Thoracic aorta (tissue), 2 donors: Measurements from ENCODE around the gene CELSR2. TPM values are rescaled to one million over a fixed set of nuclear protein-coding genes. Genes with fewer than 3 reads are reported as not detected.

Experiments used
- ATAC-seq: fragments of 150-250 bp; one replicate; pipeline ENCODE4 v1.8.0; 2017; ENCODE audit warnings: low read depth; ENCODE audit not compliant: insufficient number of reproducible peaks, low FRiP score
- DNase-seq: peaks from one replicate; pipeline ENCODE4 v3.0.0-alpha.2; 2020; ENCODE audit warnings: low spot score
- H3K27ac ChIP-seq, 2 donors: fragments of 200-600 bp; sonication (generic); 1 replicate in 1 of 2; 2 replicates in 1 of 2; pipeline ENCODE4 v1.5.1; 2016; ENCODE audit warnings: mild to moderate bottlenecking in 2 of 2, moderate library complexity in 2 of 2
- H3K27me3 ChIP-seq: fragments of 200-600 bp; sonication (generic); replicated peaks from 2 replicates; pipeline ENCODE4 v1.6.0; 2016; ENCODE audit warnings: mild to moderate bottlenecking; ENCODE audit not compliant: insufficient read depth
- H3K36me3 ChIP-seq: fragments of 200-600 bp; sonication (generic); one replicate; pipeline ENCODE4 v1.5.1; 2016
- H3K4me1 ChIP-seq, 2 donors: fragments of 200-600 bp; sonication (generic); 1 replicate in 1 of 2; 2 replicates in 1 of 2; pipeline versions ENCODE4 v1.5.1 to v1.6.0; 2016; ENCODE audit warnings: low read depth in 2 of 2, mild to moderate bottlenecking in 1 of 2; ENCODE audit not compliant: control insufficient read depth in 1 of 2
- H3K4me3 ChIP-seq: fragments of 200-600 bp; sonication (generic); 2 replicates; pipeline ENCODE4 v1.5.1; 2016; ENCODE audit warnings: mild to moderate bottlenecking
- H3K9me3 ChIP-seq: fragments of 200-600 bp; sonication (generic); 2 replicates; pipeline ENCODE4 v1.5.1; 2016
- CTCF ChIP-seq: fragments of 200-600 bp; sonication (generic); IDR thresholded peaks from one replicate; pipeline ENCODE4 v1.5.1; 2019; ENCODE audit warnings: antibody characterized with exemption
- total RNA-seq, 2 donors: library from RNA; depleted of rRNA; stranded (reverse); fragments of >200 nt; gene quantifications; one replicate each; pipeline versions ENCODE4 v1.1.0 to v1.2.3, GENCODE V29; 2016

The CELSR2 gene
- total RNA-seq, 2 donors from 2014 or later, result 4.0 to 10.0 TPM

DNA sequence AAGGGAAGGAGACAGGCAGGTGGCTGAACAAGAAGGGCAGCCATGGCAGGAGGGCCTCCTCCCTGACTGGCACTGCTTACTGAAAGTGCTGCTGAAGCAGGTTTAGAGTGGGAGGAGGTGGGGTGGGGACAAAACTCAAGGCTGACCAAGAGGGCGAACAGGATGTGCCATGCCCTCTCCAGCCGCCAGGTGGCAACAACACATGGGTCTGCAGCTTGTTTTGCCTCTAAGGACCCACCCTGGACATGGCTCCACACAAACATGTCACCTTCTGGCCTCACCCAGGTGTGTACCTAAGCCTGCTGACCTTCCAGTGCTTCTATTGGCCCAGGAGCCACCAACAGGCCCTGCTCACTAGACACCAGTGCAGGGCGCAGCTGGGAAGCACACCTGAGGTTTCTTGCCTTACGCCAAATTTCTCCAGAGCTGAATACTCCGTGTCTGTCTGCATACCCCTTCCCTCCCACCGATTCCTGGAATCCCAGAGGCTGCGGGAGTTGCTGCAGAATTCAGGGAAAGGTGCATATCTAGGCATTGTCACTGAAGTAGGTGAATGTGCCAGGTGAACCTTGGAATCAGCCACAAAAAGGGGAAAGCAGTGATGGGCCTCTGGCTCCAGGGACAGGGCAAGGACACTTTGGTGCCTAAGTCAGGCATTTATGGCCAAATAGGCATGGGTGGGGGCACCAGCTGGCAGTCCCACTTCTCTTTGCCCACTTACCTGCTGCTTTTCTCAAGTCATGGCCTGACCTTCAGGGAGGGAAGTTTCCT is 28.3 kb downstream of the CELSR2 start:
- H3K27ac ChIP-seq, result no peak overlapping the region

GRCh38 chr1:109279615-109280278 is 30.4 kb downstream of the CELSR2 start:
- ATAC-seq (no peak), DNase-seq (no peak)
- Histone ChIP-seq H3K27me3 (no peaks in the 10 kb centered on the region), H3K4me3 (no peak overlapping the region), H3K27ac (no peak overlapping the region), H3K36me3 (no peaks in the 10 kb centered on the region), H3K4me1 (peaks cover 12 to 44% of the 10 kb centered on the region in 2 donors), H3K9me3 (no peaks in the 10 kb centered on the region)
- TF ChIP-seq CTCF, result no peak

More for the DNA sequence above, 28.3 kb downstream of the CELSR2 start:
- H3K27me3 ChIP-seq, result no peaks in the 10 kb centered on the region
- ATAC-seq, result no peak
- peak; percentile 92 for TF ChIP-seq CTCF
- peak; percentile 39 for DNase-seq
- H3K4me1 ChIP-seq, result peaks cover 11 to 37% of the 10 kb centered on the region in 2 donors
- no peak overlapping the region for H3K4me3 ChIP-seq
- H3K36me3 ChIP-seq, result no peaks in the 10 kb centered on the region
- no peaks in the 10 kb centered on the region for H3K9me3 ChIP-seq

- Histone ChIP-seq H3K27me3 (no peaks in the 10 kb centered on the region), H3K9me3 (no peaks in the 10 kb centered on the region), H3K27ac (no peak overlapping the region), H3K4me3 (no peak overlapping the region), H3K36me3 (no peaks in the 10 kb centered on the region), H3K4me1 (peaks cover 12 to 35% of the 10 kb centered on the region in 2 donors)
- no peak for DNase-seq
- TF ChIP-seq CTCF, result no peak
- no peak for ATAC-seq
These were observed 31.5 kb downstream of the CELSR2 start for GRCh38 chr1:109280862-109281261.

DNA sequence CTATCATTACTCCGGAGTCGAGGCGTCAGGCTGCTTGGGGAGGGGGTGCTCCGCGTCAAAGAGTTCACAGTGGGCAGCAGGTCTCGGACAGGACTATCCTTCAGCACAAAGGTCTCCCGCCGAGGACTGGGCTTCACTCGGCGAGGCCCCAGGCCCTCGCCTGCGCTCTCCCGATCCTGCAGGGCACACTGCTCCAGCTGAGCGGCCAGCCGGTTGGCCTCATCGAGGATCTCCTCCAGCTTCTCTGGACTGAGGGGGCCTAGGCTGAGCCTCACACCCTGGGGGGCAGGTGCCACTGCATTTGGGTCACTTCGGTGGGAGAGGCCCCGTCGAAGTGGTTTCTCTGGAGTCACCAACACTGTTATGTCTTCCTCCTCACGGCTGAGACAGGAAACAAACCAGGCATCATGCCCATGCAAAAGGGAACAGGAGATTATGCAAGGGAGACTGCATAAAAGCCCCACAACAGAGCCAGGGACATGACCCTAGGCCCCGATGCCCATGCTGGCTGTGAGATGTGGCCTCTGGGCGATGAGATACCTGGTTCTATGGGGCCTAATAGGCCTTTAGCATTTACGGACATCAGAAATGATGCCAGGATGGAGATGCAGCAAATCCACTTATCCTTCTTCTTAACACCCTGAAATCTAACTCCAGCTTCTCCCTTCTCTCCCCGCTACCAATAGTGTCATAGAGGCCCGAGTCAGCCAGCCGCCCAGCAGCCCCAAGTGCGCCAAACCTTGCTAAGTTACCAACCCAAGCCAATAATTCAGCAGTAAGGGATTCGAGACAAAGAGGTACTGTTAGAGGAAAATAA is 32.5 kb downstream of the CELSR2 start:
- DNase-seq, result no peak
- peak overlapping the region; percentile 21 to 84 for H3K27ac ChIP-seq

More for the DNA sequence above, 32.5 kb downstream of the CELSR2 start:
- TF ChIP-seq CTCF, result no peak
- H3K4me3 ChIP-seq, result peak overlapping the region; percentile 80
- peaks cover 12 to 35% of the 10 kb centered on the region in 2 donors for H3K4me1 ChIP-seq
- no peaks in the 10 kb centered on the region for H3K27me3 ChIP-seq
- H3K9me3 ChIP-seq, result no peaks in the 10 kb centered on the region
- no peak for ATAC-seq
- no peaks in the 10 kb centered on the region for H3K36me3 ChIP-seq
